CD14-positive monocyte (primary cell): Measurements from ENCODE around the gene CINP. TPM values are rescaled to one million over a fixed set of nuclear protein-coding genes. Genes with fewer than 3 reads are reported as not detected.

ENCODE experiments used
- DNase-seq, 3 donors: peaks; one replicate each; pipeline ENCODE4 v3.0.0-alpha.2; 2011 to 2022
- H2AFZ ChIP-seq: 2 replicates; pipeline ENCODE4 v1.6.0; 2012; ENCODE audit warnings: mild to moderate bottlenecking, low read depth, low read length, inconsistent platforms; ENCODE audit not compliant: insufficient read depth, poor library complexity, severe bottlenecking
- H3K27ac ChIP-seq, 2 donors: 1 replicate in 1 of 2; 2 replicates in 1 of 2; pipeline ENCODE4 v1.5.1; 2012 to 2013; ENCODE audit warnings: low read length in 2 of 2, control low read depth in 1 of 2, inconsistent platforms in 1 of 2, low read depth in 1 of 2, mild to moderate bottlenecking in 1 of 2
- H3K27me3 ChIP-seq, 2 donors: one replicate each; pipeline versions ENCODE4 v1.6.0 to v1.6.1; 2011 to 2013; ENCODE audit warnings: low read length in 2 of 2; ENCODE audit not compliant: control insufficient read depth in 2 of 2, insufficient read depth in 2 of 2
- H3K36me3 ChIP-seq, 2 donors: replicated peaks in 1 of 2; 1 replicate in 1 of 2; 2 replicates in 1 of 2; pipeline versions ENCODE4 v1.5.1 to v1.6.1; 2012 to 2013; ENCODE audit warnings: low read length in 2 of 2, control low read depth in 1 of 2, inconsistent platforms in 1 of 2, mild to moderate bottlenecking in 1 of 2; ENCODE audit not compliant: insufficient read depth in 2 of 2, control insufficient read depth in 1 of 2
- H3K4me1 ChIP-seq, 2 donors: 1 replicate in 1 of 2; 2 replicates in 1 of 2; pipeline versions ENCODE4 v1.5.1 to v1.6.1; 2012 to 2013; ENCODE audit warnings: low read length in 2 of 2, control low read depth in 1 of 2, inconsistent platforms in 1 of 2, mild to moderate bottlenecking in 1 of 2, moderate library complexity in 1 of 2; ENCODE audit not compliant: insufficient read depth in 2 of 2, control insufficient read depth in 1 of 2
- H3K4me2 ChIP-seq: replicated peaks from 2 replicates; pipeline ENCODE3; 2012; ENCODE audit warnings: low read length, moderate library complexity, mild to moderate bottlenecking; ENCODE audit not compliant: poor library complexity, severe bottlenecking; ENCODE audit errors: extremely low read depth
- H3K4me3 ChIP-seq, 3 experiments: fragments of 200-600 bp in 1 of 3; sonication (generic) in 1 of 3; replicated peaks in 1 of 3; 1 replicate in 2 of 3; 2 replicates in 1 of 3; pipeline ENCODE4 v1.5.1; 2011 to 2013; ENCODE audit warnings: low read length in 3 of 3, mild to moderate bottlenecking in 3 of 3, control low read depth in 2 of 3, low read depth in 2 of 3, inconsistent platforms in 1 of 3, moderate library complexity in 1 of 3
- H3K79me2 ChIP-seq: 2 replicates; pipeline ENCODE4 v1.6.0; 2012; ENCODE audit warnings: mild to moderate bottlenecking, control low read depth, inconsistent platforms, low read length, moderate library complexity; ENCODE audit not compliant: insufficient read depth
- H3K9ac ChIP-seq: 2 replicates; pipeline ENCODE4 v1.6.0; 2017; ENCODE audit warnings: low read length, mild to moderate bottlenecking; ENCODE audit not compliant: insufficient read depth, poor library complexity, severe bottlenecking
- H3K9me3 ChIP-seq, 2 donors: replicated peaks in 1 of 2; 1 replicate in 1 of 2; 2 replicates in 1 of 2; pipeline versions ENCODE4 v1.5.1 to v1.6.1; 2012 to 2013; ENCODE audit warnings: low read length in 2 of 2, control low read depth in 1 of 2; ENCODE audit not compliant: control insufficient read depth in 1 of 2, insufficient read depth in 1 of 2
- H4K20me1 ChIP-seq: 2 replicates; pipeline ENCODE4 v1.6.0; 2012; ENCODE audit warnings: mild to moderate bottlenecking, low read length, control low read depth, moderate library complexity; ENCODE audit not compliant: insufficient read depth
- H3K27ac Mint-ChIP-seq, 7 donors: one replicate each; pipeline ENCODE4 v1.8.0; 2020; ENCODE audit warnings: mild to moderate bottlenecking in 7 of 7, mixed read lengths in 7 of 7, moderate library complexity in 6 of 7, inconsistent platforms in 2 of 7
- H3K27me3 Mint-ChIP-seq, 3 donors: one replicate each; pipeline ENCODE4 v1.8.0; 2021 to 2022; ENCODE audit warnings: low read depth in 3 of 3, mild to moderate bottlenecking in 3 of 3, mixed read lengths in 3 of 3, moderate library complexity in 3 of 3, inconsistent platforms in 1 of 3
- H3K36me3 Mint-ChIP-seq, 2 donors: one replicate each; pipeline ENCODE4 v1.8.0; 2020; ENCODE audit warnings: mixed read lengths in 2 of 2, inconsistent platforms in 1 of 2, mild to moderate bottlenecking in 1 of 2
- H3K4me1 Mint-ChIP-seq: one replicate; pipeline ENCODE4 v1.8.0; 2020; ENCODE audit warnings: mild to moderate bottlenecking, mixed read lengths
- H3K4me3 Mint-ChIP-seq, 2 donors: one replicate each; pipeline ENCODE4 v1.8.0; 2020; ENCODE audit warnings: mild to moderate bottlenecking in 2 of 2, mixed read lengths in 2 of 2, moderate library complexity in 1 of 2
- H3K9me3 Mint-ChIP-seq, 7 donors: one replicate each; pipeline ENCODE4 v1.8.0; 2020 to 2022; ENCODE audit warnings: mixed read lengths in 7 of 7, mild to moderate bottlenecking in 6 of 7, moderate library complexity in 6 of 7, inconsistent platforms in 2 of 7
- whole genome bisulfite sequencing: methylation state at CpG from one replicate; pipeline ENCODE4 v1.1.5; 2013; ENCODE audit warnings: missing lambda C conversion rate; ENCODE audit not compliant: insufficient coverage; 5-methylcytosine and 5-hydroxymethylcytosine counted together
- intact Hi-C, 2 donors: fragments of 100-400 bp; cut with micrococcal nuclease; formaldehyde crosslinking; loops; one replicate each; pipeline versions ENCODE4 v1.15.0 to v1.15.1; 2023
- polyA plus RNA-seq, 3 donors: library from polyadenylated mRNA; depleted of rRNA in 1 of 3; unstranded in 2 of 3; stranded (reverse) in 1 of 3; fragments of 300-500 nt in 2 of 3; fragments of >200 nt in 1 of 3; fragmentation: Illumina TruSeq in 2 of 3; gene quantifications; 1 replicate in 2 of 3; 2 replicates in 1 of 3; pipeline ENCODE4 v1.2.3, GENCODE V29; 2012 to 2021
- TF ChIP-seq, protein P1 (sequence below): fragments of 200-600 bp; IDR thresholded peaks from one replicate; pipeline ENCODE4 v1.8.0; 2022; ENCODE audit warnings: antibody characterized with exemption, mild to moderate bottlenecking

CINP gene
- polyA plus RNA-seq, 3 donors: 28.9 to 58.5 (median 57.1) TPM

GRCh38 chr14:102344485-102344884 is 18.2 kb downstream of the CINP start:
- Histone ChIP-seq H4K20me1 (no peaks in the 10 kb centered on the region), H3K79me2 (no peaks in the 10 kb centered on the region), H3K27ac (no peak overlapping the region), H3K36me3 (peaks cover 66 to 86% of the 10 kb centered on the region in 2 donors), H3K27me3 (no peaks in the 10 kb centered on the region), H3K4me1 (no peaks in the 10 kb centered on the region), H2AFZ (no peak overlapping the region), H3K4me2 (no peak overlapping the region), H3K9me3 (no peaks in the 10 kb centered on the region), H3K9ac (no peak overlapping the region), H3K4me3 (no peak overlapping the region)
- Mint-ChIP-seq H3K4me3 (no peak overlapping the region), H3K36me3 (peaks cover 66 to 81% of the 10 kb centered on the region in 2 donors), H3K9me3 (no peaks in the 10 kb centered on the region), H3K4me1 (no peaks in the 10 kb centered on the region), H3K27me3 (peaks cover 0 to 2% (median 0%) of the 10 kb centered on the region in 3 donors), H3K27ac (no peak overlapping the region)
- TF ChIP-seq, protein P1, sequence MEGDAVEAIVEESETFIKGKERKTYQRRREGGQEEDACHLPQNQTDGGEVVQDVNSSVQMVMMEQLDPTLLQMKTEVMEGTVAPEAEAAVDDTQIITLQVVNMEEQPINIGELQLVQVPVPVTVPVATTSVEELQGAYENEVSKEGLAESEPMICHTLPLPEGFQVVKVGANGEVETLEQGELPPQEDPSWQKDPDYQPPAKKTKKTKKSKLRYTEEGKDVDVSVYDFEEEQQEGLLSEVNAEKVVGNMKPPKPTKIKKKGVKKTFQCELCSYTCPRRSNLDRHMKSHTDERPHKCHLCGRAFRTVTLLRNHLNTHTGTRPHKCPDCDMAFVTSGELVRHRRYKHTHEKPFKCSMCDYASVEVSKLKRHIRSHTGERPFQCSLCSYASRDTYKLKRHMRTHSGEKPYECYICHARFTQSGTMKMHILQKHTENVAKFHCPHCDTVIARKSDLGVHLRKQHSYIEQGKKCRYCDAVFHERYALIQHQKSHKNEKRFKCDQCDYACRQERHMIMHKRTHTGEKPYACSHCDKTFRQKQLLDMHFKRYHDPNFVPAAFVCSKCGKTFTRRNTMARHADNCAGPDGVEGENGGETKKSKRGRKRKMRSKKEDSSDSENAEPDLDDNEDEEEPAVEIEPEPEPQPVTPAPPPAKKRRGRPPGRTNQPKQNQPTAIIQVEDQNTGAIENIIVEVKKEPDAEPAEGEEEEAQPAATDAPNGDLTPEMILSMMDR: no peak
- no peak for DNase-seq
- WGBS: 100% methylated on average over 4 of the region's 5 CpGs
- intact Hi-C loops: no loop called here

GRCh38 chr14:102344084-102344483 is 18.6 kb downstream of the CINP start:
- H3K36me3 Mint-ChIP-seq: peaks cover 64 to 82% of the 10 kb centered on the region in 2 donors
- no peak overlapping the region for H3K27ac ChIP-seq

More at GRCh38 chr14:102344084-102344483, 18.6 kb downstream of the CINP start:
- peaks cover 64 to 86% of the 10 kb centered on the region in 2 donors for H3K36me3 ChIP-seq
- Mint-ChIP-seq H3K9me3 (peaks cover 0 to 2% (median 0%) of the 10 kb centered on the region in 7 donors), H3K27ac (no peak overlapping the region), H3K4me3 (no peak overlapping the region), H3K27me3 (peaks cover 0 to 2% (median 0%) of the 10 kb centered on the region in 3 donors), H3K4me1 (no peaks in the 10 kb centered on the region)
- H3K4me3 ChIP-seq: no peak overlapping the region
- intact Hi-C loops: no loop called here
- no peak overlapping the region for H3K4me2 ChIP-seq
- H2AFZ ChIP-seq: no peak overlapping the region
- TF ChIP-seq, protein P1: no peak
- no peaks in the 10 kb centered on the region for H4K20me1 ChIP-seq
- no peaks in the 10 kb centered on the region for H3K4me1 ChIP-seq
- DNase-seq: no peak
- H3K9me3 ChIP-seq: no peaks in the 10 kb centered on the region
- no peaks in the 10 kb centered on the region for H3K27me3 ChIP-seq
- 100% methylated on average over 2 of the region's 7 CpGs for WGBS
- H3K9ac ChIP-seq: no peak overlapping the region
- no peaks in the 10 kb centered on the region for H3K79me2 ChIP-seq
